Common myeloid progenitor, CD34-positive (primary cell): ENCODE results near the gene TLNRD1.

Experiments
- CTCF ChIA-PET: fragments of 350-600 bp; sonication (Branson Sonifier 250); formaldehyde crosslinking; loops from one replicate; lab custom pipeline; 2021; ENCODE audit warnings: antibody characterized with exemption; lab: Charles Lee
- POLR2A ChIA-PET: fragments of 350-600 bp; sonication (Branson Sonifier 250); formaldehyde crosslinking; loops from one replicate; lab custom pipeline; 2021; ENCODE audit warnings: antibody characterized with exemption; lab: Charles Lee
- DNase-seq, 3 donors: peaks; one replicate each; pipeline versions ENCODE4 v3.0.0 to v3.0.0-alpha.2; 2013
- H3K27ac ChIP-seq, 2 experiments: 1 replicate in 1 of 2; 2 replicates in 1 of 2; pipeline ENCODE4 v1.7.0; 2013; ENCODE audit warnings: inconsistent platforms in 2 of 2, low read length in 2 of 2, mild to moderate bottlenecking in 2 of 2, low read depth in 1 of 2, moderate library complexity in 1 of 2; ENCODE audit not compliant: severe bottlenecking in 2 of 2, insufficient read depth in 1 of 2, poor library complexity in 1 of 2
- H3K27me3 ChIP-seq, 5 experiments: replicated peaks in 2 of 5; 1 replicate in 3 of 5; 2 replicates in 2 of 5; pipeline versions ENCODE4 v1.6.1 to v1.7.0; 2013; ENCODE audit warnings: low read length in 4 of 5, mild to moderate bottlenecking in 2 of 5, moderate library complexity in 2 of 5, inconsistent platforms in 1 of 5; ENCODE audit not compliant: insufficient read depth in 5 of 5, control insufficient read depth in 4 of 5
- H3K36me3 ChIP-seq, 4 experiments: 1 replicate in 2 of 4; 2 replicates in 2 of 4; pipeline versions ENCODE4 v1.6.1 to v1.7.0; 2013; ENCODE audit warnings: low read length in 3 of 4, control low read depth in 1 of 4, mild to moderate bottlenecking in 1 of 4; ENCODE audit not compliant: control insufficient read depth in 4 of 4, insufficient read depth in 4 of 4
- H3K4me1 ChIP-seq, 4 experiments: 1 replicate in 3 of 4; 2 replicates in 1 of 4; pipeline versions ENCODE4 v1.6.1 to v1.7.1; 2013; ENCODE audit warnings: low read length in 3 of 4, mild to moderate bottlenecking in 3 of 4, control low read depth in 1 of 4, inconsistent platforms in 1 of 4, moderate library complexity in 1 of 4; ENCODE audit not compliant: control insufficient read depth in 4 of 4, insufficient read depth in 4 of 4; ENCODE audit errors: control extremely low read depth in 1 of 4
- H3K4me3 ChIP-seq, 7 experiments: 1 replicate in 4 of 7; 2 replicates in 3 of 7; pipeline versions ENCODE4 v1.5.1 to v1.7.0; 2013; ENCODE audit warnings: mild to moderate bottlenecking in 7 of 7, low read length in 6 of 7, moderate library complexity in 6 of 7, inconsistent platforms in 2 of 7, low read depth in 2 of 7, control low read depth in 1 of 7; ENCODE audit not compliant: insufficient read depth in 4 of 7, control insufficient read depth in 1 of 7; ENCODE audit errors: extremely low read depth in 1 of 7
- H3K9me3 ChIP-seq, 5 experiments: 1 replicate in 4 of 5; 2 replicates in 1 of 5; pipeline versions ENCODE4 v1.6.1 to v1.7.1; 2013; ENCODE audit warnings: low read length in 4 of 5, mild to moderate bottlenecking in 2 of 5, inconsistent platforms in 1 of 5, low read depth in 1 of 5, moderate library complexity in 1 of 5; ENCODE audit not compliant: control insufficient read depth in 4 of 5, insufficient read depth in 2 of 5; ENCODE audit errors: control extremely low read depth in 1 of 5
- WGBS: methylation state at CpG from one replicate; pipeline ENCODE4 v1.1.5; 2013; ENCODE audit not compliant: insufficient coverage; 5-methylcytosine and 5-hydroxymethylcytosine counted together

TLNRD1 gene

GRCh38 chr15:80969316-80969715 is 31.4 kb upstream of the TLNRD1 start:
- WGBS = 82% methylated on average over 4 of the region's 7 CpGs
- ChIA-PET CTCF (interaction anchor here (1.0 to 7.1 kb wide), 15 partner anchors 8 to 520 kb away, joined by 3 to 35 read pairs (median 4); partner anchors contain the start of gene CEMIP), POLR2A (no interaction called here)
- H3K27me3 ChIP-seq = no peaks in the 10 kb centered on the region
- no peak overlapping the region for H3K27ac ChIP-seq
- peaks cover 3 to 30% (median 22%) of the 10 kb centered on the region in 4 experiments for H3K36me3 ChIP-seq
- no peak for DNase-seq
- no peak overlapping the region for H3K4me3 ChIP-seq
- no peaks in the 10 kb centered on the region for H3K9me3 ChIP-seq
- no peaks in the 10 kb centered on the region for H3K4me1 ChIP-seq

DNA sequence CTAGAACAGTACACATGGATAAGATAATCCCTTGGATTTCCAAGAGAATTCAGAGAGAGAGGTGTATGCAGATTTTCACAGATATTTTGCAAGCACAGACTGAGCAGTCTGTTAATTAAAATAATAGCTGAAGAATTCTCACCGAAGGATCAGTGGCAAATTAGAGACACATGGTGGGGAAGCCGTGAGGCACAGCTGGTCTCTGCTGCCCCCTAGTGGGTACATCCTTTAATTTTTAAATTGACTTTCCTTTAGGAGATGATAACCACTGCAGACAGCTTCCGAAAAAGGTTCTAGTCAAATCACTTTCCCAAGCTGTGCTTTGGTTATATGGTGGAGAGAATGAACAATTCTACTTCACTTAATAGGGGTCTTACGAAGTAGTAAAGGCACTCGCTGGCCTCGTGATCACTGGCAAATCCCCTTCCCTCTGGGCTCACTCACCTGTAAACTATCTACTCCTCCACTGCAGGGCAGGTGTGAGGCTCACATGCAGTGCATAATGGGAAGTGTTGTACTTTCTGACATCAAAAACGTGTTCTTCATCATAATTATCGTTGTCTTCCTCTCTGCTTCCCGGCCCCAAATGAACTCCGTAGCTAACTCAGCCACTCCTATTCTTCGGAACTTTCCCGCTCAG is 30.6 kb upstream of the TLNRD1 start:
- 80% methylated on average over 9 of the region's 12 CpGs for WGBS
- Histone ChIP-seq H3K27me3 (no peaks in the 10 kb centered on the region), H3K27ac (no peak overlapping the region), H3K9me3 (no peaks in the 10 kb centered on the region), H3K4me3 (no peak overlapping the region), H3K36me3 (peaks cover 3 to 30% (median 22%) of the 10 kb centered on the region in 4 experiments), H3K4me1 (no peaks in the 10 kb centered on the region)
- POLR2A ChIA-PET = no interaction called here
- CTCF ChIA-PET = interaction anchor here (0.9 to 7.1 kb wide), 15 partner anchors 10 to 521 kb away, joined by 3 to 35 read pairs (median 4); partner anchors contain the start of gene CEMIP
- peak; percentile 51 to 80 (median 71) for DNase-seq

GRCh38 chr15:80970658-80971057 is 30.1 kb upstream of the TLNRD1 start:
- no peak for DNase-seq
- ChIA-PET CTCF (interaction anchor here (0.9 to 7.1 kb wide), 10 partner anchors 9 to 516 kb away, joined by 3 to 35 read pairs (median 4); partner anchors contain the start of gene CEMIP), POLR2A (no interaction called here)
- Histone ChIP-seq H3K9me3 (no peaks in the 10 kb centered on the region), H3K4me3 (no peak overlapping the region), H3K36me3 (peaks cover 3 to 30% (median 22%) of the 10 kb centered on the region in 4 experiments), H3K27ac (no peak overlapping the region), H3K4me1 (peaks cover 0 to 1% (median 0%) of the 10 kb centered on the region in 4 experiments), H3K27me3 (no peaks in the 10 kb centered on the region)
- 97% methylated on average over 3 of the region's 3 CpGs for WGBS

DNA sequence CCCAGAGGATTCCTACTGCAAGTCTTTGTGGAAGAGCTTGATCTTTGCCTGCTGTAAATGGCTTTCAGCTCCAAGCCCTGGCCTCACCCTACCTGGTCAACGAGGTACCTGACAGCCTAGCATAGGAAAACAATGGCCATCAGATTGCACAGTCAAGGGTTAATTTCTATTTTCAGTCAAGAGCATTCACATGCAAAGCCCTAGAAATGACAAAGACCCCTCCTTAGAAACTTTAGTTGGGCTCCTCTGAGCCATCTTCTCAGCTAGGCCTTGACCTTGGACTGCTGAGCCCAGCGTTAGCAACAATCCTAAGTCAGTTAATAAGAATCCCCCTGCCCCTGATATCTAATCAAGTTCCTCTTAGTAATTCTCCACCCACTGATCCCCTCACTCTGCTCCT is 29.6 kb upstream of the TLNRD1 start:
- Histone ChIP-seq H3K9me3 (no peaks in the 10 kb centered on the region), H3K27ac (no peak overlapping the region), H3K36me3 (peaks cover 3 to 31% (median 22%) of the 10 kb centered on the region in 4 experiments), H3K27me3 (no peaks in the 10 kb centered on the region), H3K4me3 (no peak overlapping the region), H3K4me1 (peaks cover 0 to 1% (median 0%) of the 10 kb centered on the region in 4 experiments)
- POLR2A ChIA-PET = no interaction called here
- 100% methylated on average over 2 of the region's 2 CpGs for WGBS
- DNase-seq = no peak
- CTCF ChIA-PET = interaction anchor here (1.0 to 7.1 kb wide), 5 partner anchors 9 to 517 kb away, joined by 3 to 35 read pairs (median 12); partner anchors contain the start of gene CEMIP

- CTCF ChIA-PET = interaction anchor here (0.9 to 7.1 kb wide), 5 partner anchors 67 to 518 kb away, joined by 3 to 35 read pairs (median 3); no protein-coding TSS in a partner anchor
- peaks cover 0 to 1% (median 0%) of the 10 kb centered on the region in 4 experiments for H3K4me1 ChIP-seq
- no peak for DNase-seq
- no peaks in the 10 kb centered on the region for H3K27me3 ChIP-seq
- no peak overlapping the region for H3K4me3 ChIP-seq
- H3K36me3 ChIP-seq = peaks cover 2 to 37% (median 25%) of the 10 kb centered on the region in 4 experiments
- WGBS = 80% methylated on average over 2 of the region's 3 CpGs
- H3K27ac ChIP-seq = no peak overlapping the region
- no peaks in the 10 kb centered on the region for H3K9me3 ChIP-seq
- POLR2A ChIA-PET = no interaction called here
These were observed 28.4 kb upstream of the TLNRD1 start for GRCh38 chr15:80972276-80972675.

DNA sequence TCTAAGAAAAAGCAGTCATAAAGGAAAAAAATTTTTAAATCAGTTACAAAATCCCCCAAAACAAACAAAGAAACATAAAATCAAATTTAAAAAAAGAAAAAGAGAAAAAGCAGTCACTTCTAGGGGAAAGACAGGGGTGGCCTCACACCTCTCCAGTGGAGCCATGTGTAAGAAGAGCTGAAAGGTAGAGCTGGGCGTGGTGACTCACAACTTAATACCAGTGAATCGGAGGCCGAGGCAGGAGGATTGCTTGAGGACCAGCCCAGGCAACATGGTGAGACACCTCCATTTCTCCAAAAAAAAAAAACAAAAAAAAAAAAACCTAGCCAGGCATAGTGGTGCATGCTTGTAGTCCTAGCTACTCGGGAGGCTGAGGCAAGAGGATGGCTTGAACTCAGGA is 25.8 kb upstream of the TLNRD1 start:
- ChIA-PET POLR2A (interaction anchor here (0.6 kb wide), 1 partner anchor 117 kb away, joined by 3 read pairs; no protein-coding TSS in a partner anchor), CTCF (interaction anchor here (0.6 to 4.9 kb wide), 3 partner anchors 133 to 614 kb away, joined by 3 to 28 read pairs (median 3); no protein-coding TSS in a partner anchor)
- no peak for DNase-seq
- Histone ChIP-seq H3K27me3 (no peaks in the 10 kb centered on the region), H3K27ac (no peak overlapping the region), H3K4me1 (peaks cover 0 to 1% (median 0%) of the 10 kb centered on the region in 4 experiments), H3K9me3 (no peaks in the 10 kb centered on the region), H3K4me3 (no peak overlapping the region), H3K36me3 (peaks cover 7 to 46% (median 32%) of the 10 kb centered on the region in 4 experiments)
- no CpG with 5 or more reads among the region's 4 CpGs for WGBS

DNA sequence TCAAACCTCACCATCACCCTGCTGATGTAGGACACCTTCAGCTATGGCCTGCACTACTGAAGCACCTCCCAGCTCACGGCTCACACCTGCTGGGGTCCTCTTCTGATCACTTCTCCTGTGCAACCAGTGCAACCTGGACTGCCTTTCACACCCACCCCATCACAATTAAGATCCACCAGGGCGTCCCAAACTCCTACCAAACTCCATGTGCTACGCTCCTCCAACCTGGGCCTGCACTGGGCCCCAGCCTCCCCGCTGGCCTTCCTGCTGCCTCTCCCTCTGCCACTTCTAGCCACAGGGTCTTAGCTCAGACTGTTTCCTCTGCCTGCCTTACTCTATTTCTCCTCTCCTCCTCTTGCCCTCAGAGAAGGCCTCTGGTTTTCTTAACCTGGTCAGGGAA is 23.9 kb upstream of the TLNRD1 start:
- Histone ChIP-seq H3K4me3 (no peak overlapping the region), H3K36me3 (peaks cover 7 to 56% (median 36%) of the 10 kb centered on the region in 4 experiments), H3K4me1 (peaks cover 0 to 3% (median 0%) of the 10 kb centered on the region in 4 experiments), H3K9me3 (no peaks in the 10 kb centered on the region), H3K27ac (no peak overlapping the region), H3K27me3 (no peaks in the 10 kb centered on the region)
- DNase-seq = no peak
- 70% methylated on average over 4 of the region's 4 CpGs for WGBS
- ChIA-PET POLR2A (no interaction called here), CTCF (interaction anchor here (0.8 to 4.9 kb wide), 10 partner anchors 8 to 289 kb away, joined by 3 to 28 read pairs (median 4); no protein-coding TSS in a partner anchor)
